ENCODE data around the gene CCNI2. TPM values are rescaled to one million over a fixed set of nuclear protein-coding genes. Genes with fewer than 3 reads are reported as not detected.

CCNI2 gene
- total and polyA plus RNA-seq, 3 donors from 2014 or later = 1.1 to 4.5 (median 2.7) TPM

GRCh38 chr5:132718544-132719312, 28.5 kb upstream of the CCNI2 start:
- Histone ChIP-seq H3K4me1 (no peaks in the 10 kb centered on the region), H3K27ac (no peak overlapping the region), H3K9me3 (no peaks in the 10 kb centered on the region), H3K4me3 (no peak overlapping the region), H3K36me3 (ENCODE audit: low read depth, missing control alignments) (no peaks in the 10 kb centered on the region), H3K27me3 (no peaks in the 10 kb centered on the region)
- intact Hi-C loops (cut with DNase I; ENCODE audit: low total_unique reads) = no loop called here
- TF ChIP-seq POLR2A (IDR thresholded peaks at IDR 0.05) (no peak), CTCF (IDR thresholded peaks at IDR 0.05) (no peak)
- 89 to 96% methylated on average over 5 of the region's 5 CpGs for WGBS, 2 donors
- no peak for DNase-seq

GRCh38 chr5:132725745-132726144, 21.5 kb upstream of the CCNI2 start:
- no peaks in the 10 kb centered on the region for H3K4me1 ChIP-seq
- H3K36me3 ChIP-seq (ENCODE audit: low read depth, missing control alignments) = no peaks in the 10 kb centered on the region
- H3K27ac ChIP-seq = no peak overlapping the region
- WGBS, 2 donors = 96 to 98% methylated on average over 2 of the region's 2 CpGs
- H3K4me3 ChIP-seq = no peak overlapping the region
- no peaks in the 10 kb centered on the region for H3K9me3 ChIP-seq
- no peaks in the 10 kb centered on the region for H3K27me3 ChIP-seq
- DNase-seq = no peak
- TF ChIP-seq POLR2A (IDR thresholded peaks at IDR 0.05) = no peak
- TF ChIP-seq CTCF (IDR thresholded peaks at IDR 0.05) = no peak
- intact Hi-C loops (cut with DNase I; ENCODE audit: low total_unique reads) = no loop called here

GRCh38 chr5:132729896-132730295, 17.3 kb upstream of the CCNI2 start:
- no peak overlapping the region for H3K27ac ChIP-seq
- no peaks in the 10 kb centered on the region for H3K9me3 ChIP-seq
- TF ChIP-seq CTCF (IDR thresholded peaks at IDR 0.05) (no peak), POLR2A (IDR thresholded peaks at IDR 0.05) (no peak)
- DNase-seq = no peak
- intact Hi-C loops (cut with DNase I; ENCODE audit: low total_unique reads) = no loop called here
- no peak overlapping the region for H3K4me3 ChIP-seq
- H3K27me3 ChIP-seq = no peaks in the 10 kb centered on the region
- H3K4me1 ChIP-seq = no peaks in the 10 kb centered on the region
- 90 to 98% methylated on average over 10 of the region's 10 CpGs for WGBS, 2 donors
- no peaks in the 10 kb centered on the region for H3K36me3 ChIP-seq (ENCODE audit: low read depth, missing control alignments)

- Histone ChIP-seq H3K4me3 (no peak overlapping the region), H3K27me3 (no peaks in the 10 kb centered on the region), H3K4me1 (peaks cover 7% of the 10 kb centered on the region), H3K27ac (no peak overlapping the region), H3K36me3 (ENCODE audit: low read depth, missing control alignments) (no peaks in the 10 kb centered on the region), H3K9me3 (no peaks in the 10 kb centered on the region)
- WGBS, 2 donors = 76 to 88% methylated on average over 2 of the region's 2 CpGs
- DNase-seq = no peak
- intact Hi-C loops (cut with DNase I; ENCODE audit: low total_unique reads) = no loop called here
- TF ChIP-seq POLR2A (IDR thresholded peaks at IDR 0.05) (no peak), CTCF (IDR thresholded peaks at IDR 0.05) (no peak)
Measured at GRCh38 chr5:132733499-132734148, 13.6 kb upstream of the CCNI2 start.

All from testis (tissue), 3 donors.